NCI-H345 (cell line): ENCODE data around the gene ACSF3.
A peak's percentile ranks its signal among the peaks of the same experiment; 100 is the strongest.

ENCODE experiments used
- DNase-seq: peaks from one replicate; lab custom pipeline; 2025; lab: John Stamatoyannopoulos, UW

Gene ACSF3

DNA sequence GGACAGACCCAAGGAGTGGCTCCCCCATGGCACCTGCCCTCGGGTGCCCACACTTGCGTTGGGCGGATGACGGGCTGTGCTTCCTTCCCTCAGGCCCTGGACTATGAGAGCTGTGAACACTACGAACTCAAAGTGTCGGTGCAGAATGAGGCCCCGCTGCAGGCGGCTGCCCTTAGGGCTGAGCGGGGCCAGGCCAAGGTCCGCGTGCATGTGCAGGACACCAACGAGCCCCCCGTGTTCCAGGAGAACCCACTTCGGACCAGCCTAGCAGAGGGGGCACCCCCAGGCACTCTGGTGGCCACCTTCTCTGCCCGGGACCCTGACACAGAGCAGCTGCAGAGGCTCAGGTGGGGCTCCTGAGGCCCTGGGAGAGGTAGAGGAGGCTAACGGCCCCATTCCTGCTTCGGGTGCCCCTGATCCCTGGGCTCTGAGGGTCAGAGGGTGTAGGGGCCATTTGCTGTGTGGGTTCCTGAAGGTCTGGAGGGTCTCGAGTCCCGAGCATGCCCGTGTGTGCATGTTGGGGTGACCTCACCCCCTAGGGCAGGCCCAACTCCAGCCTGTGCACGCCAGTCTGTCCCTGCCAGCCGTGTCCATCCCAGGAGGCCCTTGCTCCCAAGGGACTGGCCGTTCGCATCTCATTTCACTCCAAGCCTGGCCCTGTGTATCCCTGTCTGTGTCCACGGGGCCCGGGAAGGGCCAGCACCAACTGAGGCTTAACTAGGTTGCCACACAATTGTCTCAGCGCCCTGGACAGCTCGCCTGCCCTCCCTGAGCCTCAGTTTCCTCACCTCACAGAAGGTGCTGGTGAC, 96.7 kb downstream of the ACSF3 start:
- DNase-seq = no peak

DNA sequence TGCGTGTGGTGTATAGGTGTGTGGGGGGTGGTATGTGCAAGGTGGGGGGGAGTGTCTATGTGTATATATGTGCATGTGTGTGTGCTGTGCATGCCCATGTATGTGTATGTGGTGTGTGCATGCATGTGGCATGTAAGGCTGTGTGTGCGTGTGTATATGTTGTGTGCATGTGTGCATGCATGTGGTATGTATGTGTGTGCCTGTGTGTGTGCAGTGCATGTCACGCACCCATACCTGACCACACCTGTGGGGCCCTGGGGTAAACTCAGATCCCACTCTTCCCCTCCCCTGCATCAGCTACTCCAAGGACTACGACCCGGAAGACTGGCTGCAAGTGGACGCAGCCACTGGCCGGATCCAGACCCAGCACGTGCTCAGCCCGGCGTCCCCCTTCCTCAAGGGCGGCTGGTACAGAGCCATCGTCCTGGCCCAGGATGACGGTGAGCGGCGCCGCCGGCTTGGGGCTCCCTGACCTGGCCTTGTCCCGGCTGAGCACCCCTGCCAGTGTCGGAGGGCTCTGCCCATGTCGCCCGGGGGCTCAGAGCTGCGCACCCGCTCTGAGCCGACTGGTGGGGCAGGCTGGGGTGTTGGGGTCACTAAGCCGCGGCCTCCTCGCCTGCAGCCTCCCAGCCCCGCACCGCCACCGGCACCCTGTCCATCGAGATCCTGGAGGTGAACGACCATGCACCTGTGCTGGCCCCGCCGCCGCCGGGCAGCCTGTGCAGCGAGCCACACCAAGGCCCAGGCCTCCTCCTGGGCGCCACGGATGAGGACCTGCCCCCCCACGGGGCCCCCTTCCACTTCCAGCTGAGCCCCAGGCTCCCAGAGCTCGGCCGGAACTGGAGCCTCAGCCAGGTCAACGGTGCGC, 97.6 kb downstream of the ACSF3 start:
- DNase-seq = no peak

GRCh38 chr16:89191901-89192185, 98.2 kb downstream of the ACSF3 start:
- no peak for DNase-seq

DNA sequence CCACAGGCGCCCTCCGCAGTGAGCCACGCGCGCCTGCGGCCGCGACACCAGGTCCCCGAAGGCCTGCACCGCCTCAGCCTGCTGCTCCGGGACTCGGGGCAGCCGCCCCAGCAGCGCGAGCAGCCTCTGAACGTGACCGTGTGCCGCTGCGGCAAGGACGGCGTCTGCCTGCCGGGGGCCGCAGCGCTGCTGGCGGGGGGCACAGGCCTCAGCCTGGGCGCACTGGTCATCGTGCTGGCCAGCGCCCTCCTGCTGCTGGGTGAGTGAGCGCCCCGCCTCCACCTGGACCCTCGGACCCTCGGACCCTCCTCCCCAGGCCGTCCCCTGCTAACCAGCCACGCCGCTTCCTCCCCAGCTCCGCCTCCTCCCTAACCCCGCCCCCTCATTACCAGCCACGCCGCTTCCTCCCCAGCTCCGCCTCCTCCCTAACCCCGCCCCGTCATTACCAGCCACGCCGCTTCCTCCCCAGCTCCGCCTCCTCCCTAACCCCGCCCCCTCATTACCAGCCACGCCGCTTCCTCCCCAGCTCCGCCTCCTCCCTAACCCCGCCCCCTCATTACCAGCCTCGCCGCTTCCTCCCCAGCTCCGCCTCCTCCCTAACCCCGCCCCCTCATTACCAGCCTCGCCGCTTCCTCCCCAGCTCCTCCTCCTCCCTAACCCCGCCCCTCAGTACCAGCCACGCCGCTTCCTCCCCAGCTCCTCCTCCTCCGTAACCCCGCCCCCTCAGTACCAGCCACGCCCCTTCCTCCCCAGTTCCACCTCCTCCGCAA, 98.7 kb downstream of the ACSF3 start:
- DNase-seq = peak; percentile 69

GRCh38 chr16:89192956-89193575, 99.4 kb downstream of the ACSF3 start:
- DNase-seq = peak; percentile 52

- DNase-seq = no peak
These were observed 100.1 kb downstream of the ACSF3 start for GRCh38 chr16:89193576-89194293.

DNA sequence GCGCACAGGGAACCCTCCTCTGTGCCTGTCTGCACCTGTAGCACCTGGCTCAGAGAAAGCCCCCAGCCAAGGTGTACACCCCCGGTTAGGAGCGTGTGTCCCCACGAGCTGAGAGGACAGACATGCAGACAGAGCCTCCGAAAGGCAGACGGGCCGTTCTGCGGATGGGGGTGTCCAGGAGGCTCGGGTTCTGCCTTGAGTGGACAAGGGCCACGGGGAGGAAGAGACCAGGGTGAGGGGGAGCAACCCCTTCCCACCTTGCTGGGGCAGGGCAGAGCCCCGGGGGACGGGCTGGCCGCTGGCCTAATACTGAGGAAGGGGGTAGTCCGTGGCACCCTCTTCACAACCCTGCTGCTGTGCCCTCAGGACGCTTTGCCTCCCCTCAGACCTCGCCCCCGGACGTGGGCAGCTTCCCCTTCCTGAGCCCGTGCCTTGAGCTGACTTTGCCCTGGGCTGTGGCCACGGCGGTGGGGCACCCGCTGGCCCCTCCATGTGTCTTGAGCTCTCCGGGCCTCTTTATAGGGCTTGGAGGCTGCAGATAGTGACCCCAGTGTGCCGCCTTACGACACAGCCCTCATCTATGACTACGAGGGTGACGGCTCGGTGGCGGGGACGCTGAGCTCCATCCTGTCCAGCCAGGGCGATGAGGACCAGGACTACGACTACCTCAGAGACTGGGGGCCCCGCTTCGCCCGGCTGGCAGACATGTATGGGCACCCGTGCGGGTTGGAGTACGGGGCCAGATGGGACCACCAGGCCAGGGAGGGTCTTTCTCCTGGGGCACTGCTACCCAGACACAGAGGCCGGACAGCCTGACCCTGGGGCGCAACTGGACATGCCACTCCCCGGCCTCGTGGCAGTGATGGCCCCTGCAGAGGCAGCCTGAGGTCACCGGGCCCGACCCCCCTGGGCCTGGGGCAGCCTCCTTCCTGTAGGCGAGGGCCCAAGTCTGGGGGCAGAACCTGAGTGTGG, 101.0 kb downstream of the ACSF3 start:
- DNase-seq = no peak

- DNase-seq = no peak
These were observed 102.0 kb downstream of the ACSF3 start for GRCh38 chr16:89195521-89196171.

DNA sequence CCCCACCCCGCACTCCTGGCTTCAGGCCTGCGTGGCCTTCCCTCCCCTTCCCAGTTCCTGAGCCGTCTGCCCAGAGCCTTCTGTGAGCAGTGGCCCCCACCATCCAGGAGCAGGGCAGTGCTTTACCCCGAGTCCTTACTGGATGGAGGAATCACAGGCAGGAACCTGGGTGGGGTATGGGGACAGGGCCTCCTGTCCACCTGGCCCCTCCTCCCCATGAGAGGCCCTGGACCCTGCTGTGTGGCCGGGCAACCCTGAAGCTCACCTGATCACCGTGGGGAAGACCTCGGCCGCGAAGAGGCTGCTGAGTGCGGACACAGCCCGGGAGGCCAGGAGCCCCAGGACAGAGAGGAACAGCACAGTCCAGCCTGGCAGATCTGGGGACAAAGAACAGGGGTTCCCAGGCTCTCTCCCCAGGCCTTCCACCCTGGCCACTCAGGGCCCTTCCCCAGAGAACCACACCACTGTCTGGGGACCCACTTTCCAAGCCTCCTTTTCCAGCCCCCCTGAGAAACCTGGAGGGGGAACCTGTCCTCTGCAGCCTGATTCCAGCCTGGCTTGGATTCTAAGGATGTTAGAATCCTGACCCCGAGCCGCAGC, 103.5 kb downstream of the ACSF3 start:
- DNase-seq = no peak

DNA sequence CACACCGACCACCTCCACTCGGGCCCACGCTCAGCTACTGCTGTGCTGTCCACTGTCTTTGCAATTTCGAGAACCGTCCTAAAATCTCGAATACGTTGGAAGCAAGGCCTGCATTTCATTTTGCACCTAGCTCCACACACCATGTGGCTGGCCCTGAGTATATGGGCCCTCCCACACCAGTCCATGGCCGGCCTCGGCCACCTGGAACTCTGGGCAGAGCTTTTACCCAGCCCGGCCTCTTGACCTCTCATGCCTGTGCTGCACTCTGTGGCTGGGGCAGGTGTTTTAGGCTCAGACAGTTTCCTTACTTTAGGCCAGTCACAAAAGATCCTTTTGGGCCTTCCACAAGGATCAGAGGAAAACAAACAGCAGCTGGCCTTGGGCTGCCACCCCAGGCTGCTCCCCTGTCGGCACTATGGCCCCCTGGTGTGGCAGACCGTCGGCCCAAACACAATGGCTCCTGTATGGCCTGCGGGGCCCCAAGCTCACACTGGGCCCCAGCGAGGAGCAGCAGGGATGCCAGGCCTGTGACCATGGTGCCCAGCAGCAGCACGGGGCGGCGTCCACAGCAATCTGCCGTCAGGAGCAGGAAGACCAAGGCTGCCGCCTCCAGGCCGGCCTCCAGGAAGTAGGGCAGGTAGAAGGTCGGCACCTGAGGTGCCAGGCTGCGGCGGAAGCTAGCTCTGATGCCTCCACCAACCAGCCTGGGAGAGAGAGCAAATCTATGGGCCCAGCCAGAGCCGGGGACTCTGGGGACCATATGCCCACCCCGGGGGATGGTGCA, 104.2 kb downstream of the ACSF3 start:
- DNase-seq = no peak

GRCh38 chr16:89198417-89199240, 105.0 kb downstream of the ACSF3 start:
- DNase-seq = no peak

- no peak for DNase-seq
These were observed 105.8 kb downstream of the ACSF3 start for GRCh38 chr16:89199241-89200123.

- no peak for DNase-seq
These were observed 106.6 kb downstream of the ACSF3 start, which contains the start of gene SLC22A31 for GRCh38 chr16:89200124-89200849. Gene SLC22A31 (minus strand): TSS chr16:89200537. CDS start chr16:89200501, 36 bp downstream.

GRCh38 chr16:89200850-89201411, 107.3 kb downstream of the ACSF3 start:
- DNase-seq = no peak
